Heart right ventricle (tissue), 16 donors: Measurements from ENCODE around the gene ANKRD24. TPM values are rescaled to one million over a fixed set of nuclear protein-coding genes. Genes with fewer than 3 reads are reported as not detected.
"Not testable (repeated sequence)": the region's sequence is repeated elsewhere in the genome, so short reads cannot be mapped to it uniquely, and the experiment has no call there.

Experiments used
- ATAC-seq, 8 donors: fragments of 200-7000 bp; cut with Tn5 transposase; one replicate each; pipeline ENCODE4 v1.9.1; 2020; ENCODE audit warnings: mild to moderate bottlenecking in 8 of 8, moderate library complexity in 8 of 8, moderate number of reproducible peaks in 1 of 8
- DNase-seq, 2 donors: peaks; one replicate each; pipeline ENCODE4 v3.0.0-alpha.2; 2020
- H3K27ac ChIP-seq, 10 donors: fragments of 200-600 bp; sonication (generic) in 2 of 10; one replicate each; pipeline versions ENCODE4 v1.5.0 to v1.8.0; 2020 to 2022; ENCODE audit warnings: mild to moderate bottlenecking in 3 of 10
- H3K27me3 ChIP-seq, 7 donors: fragments of 200-600 bp; one replicate each; pipeline ENCODE4 v1.8.0; 2021 to 2022; ENCODE audit warnings: mild to moderate bottlenecking in 2 of 7
- H3K36me3 ChIP-seq, 9 donors: fragments of 200-600 bp; sonication (generic) in 1 of 9; one replicate each; pipeline versions ENCODE4 v1.5.0 to v1.8.0; 2020 to 2022; ENCODE audit warnings: mild to moderate bottlenecking in 2 of 9
- H3K4me1 ChIP-seq, 9 donors: fragments of 200-600 bp; sonication (generic) in 1 of 9; one replicate each; pipeline versions ENCODE4 v1.5.0 to v1.8.0; 2020 to 2022; ENCODE audit warnings: mild to moderate bottlenecking in 4 of 9
- H3K4me3 ChIP-seq, 10 donors: fragments of 200-600 bp; sonication (generic) in 2 of 10; one replicate each; pipeline versions ENCODE4 v1.5.0 to v1.8.0; 2020 to 2022; ENCODE audit warnings: mild to moderate bottlenecking in 7 of 10, moderate library complexity in 2 of 10
- H3K9me3 ChIP-seq, 11 donors: fragments of 200-600 bp in 10 of 11; sonication (generic) in 2 of 11; one replicate each; pipeline versions ENCODE4 v1.5.0 to v1.8.0; 2013 to 2022; ENCODE audit warnings: mild to moderate bottlenecking in 2 of 11, control low read depth in 1 of 11, moderate library complexity in 1 of 11
- CTCF ChIP-seq, 9 donors: fragments of 200-600 bp; sonication (generic) in 2 of 9; IDR thresholded peaks; one replicate each; pipeline versions ENCODE4 v1.5.0 to v1.8.0; 2021 to 2022; ENCODE audit warnings: antibody characterized with exemption in 9 of 9, mild to moderate bottlenecking in 5 of 9, moderate library complexity in 1 of 9
- WGBS, 2 donors: extraction: QIAGEN DNeasy Blood & Tissue Kit; methylation state at CpG; one replicate each; pipeline ENCODE4 v1.1.7; 2013; ENCODE audit warnings: inconsistent platforms in 1 of 2; 5-methylcytosine and 5-hydroxymethylcytosine counted together
- intact Hi-C, 10 donors: fragments of 100-400 bp; cut with DNase I; formaldehyde crosslinking; loops; one replicate each; pipeline versions ENCODE4 v1.11.1 to v1.14.2; 2022
- polyA plus RNA-seq, 2 donors: library from polyadenylated mRNA; stranded (reverse); fragments of 200-250 nt; gene quantifications; one replicate each; pipeline ENCODE4 v1.2.3, GENCODE V29; 2013
- total RNA-seq, 10 donors: library from RNA; stranded (reverse); fragmentation: NEBNext Ultra II Directional in 3 of 10; extraction: Animal tissue kit (Norgen Biotek cat#: 25700) in 3 of 10; gene quantifications; one replicate each; pipeline versions ENCODE4 v1.2.1 to v1.2.4, GENCODE V29; 2021 to 2023
- donor health status: Arrhythmogenic right ventricular cardiomyopathy.
- donor health status: ischemic (EF 13 %, LVEDD 7.1; RV severe dilation, severe dysfunction).
- donor health status: healthy with polysubstance abuse.
- donor health status: DM: no; HTN: yes; CAD: no.
- donor health status: DM: no; HTN: no; CAD: no.
- donor health status: ischemic (EF 25% LVEDD 6.9; RV normal size, moderate dysfunction).
- donor health status: ischemic (EF 25% LVEDD 5.7; RV mildly dilated, moderate dysfunction).
- donor health status: healthy.
- donor health status: DM: yes; HTN: yes; CAD: no.
- donor health status: Ischemic cardiomyopathy.
- donor health status: ischemic (EF 35%, LVEDD 5.7; RV mildly dilated, moderate dysfunction).
- donor health status: nonischemic (EF 11% LVEDD 7.7; RV severe dilation, severe dysfunction).
- donor health status: DM: yes; HTN: yes; CAD: no.
- donor health status: PGD.
- donor health status: ischemic (EF 29% LVEDD 5.4; RV normal size, mild dysfunction).
- donor health status: nonischemic (EF 23%, LVEDD 6.1; RV moderate dilation, normal function).

The ANKRD24 gene
- total and polyA plus RNA-seq, 12 donors: 0.12 to 1.0 (median 0.29) TPM

DNA sequence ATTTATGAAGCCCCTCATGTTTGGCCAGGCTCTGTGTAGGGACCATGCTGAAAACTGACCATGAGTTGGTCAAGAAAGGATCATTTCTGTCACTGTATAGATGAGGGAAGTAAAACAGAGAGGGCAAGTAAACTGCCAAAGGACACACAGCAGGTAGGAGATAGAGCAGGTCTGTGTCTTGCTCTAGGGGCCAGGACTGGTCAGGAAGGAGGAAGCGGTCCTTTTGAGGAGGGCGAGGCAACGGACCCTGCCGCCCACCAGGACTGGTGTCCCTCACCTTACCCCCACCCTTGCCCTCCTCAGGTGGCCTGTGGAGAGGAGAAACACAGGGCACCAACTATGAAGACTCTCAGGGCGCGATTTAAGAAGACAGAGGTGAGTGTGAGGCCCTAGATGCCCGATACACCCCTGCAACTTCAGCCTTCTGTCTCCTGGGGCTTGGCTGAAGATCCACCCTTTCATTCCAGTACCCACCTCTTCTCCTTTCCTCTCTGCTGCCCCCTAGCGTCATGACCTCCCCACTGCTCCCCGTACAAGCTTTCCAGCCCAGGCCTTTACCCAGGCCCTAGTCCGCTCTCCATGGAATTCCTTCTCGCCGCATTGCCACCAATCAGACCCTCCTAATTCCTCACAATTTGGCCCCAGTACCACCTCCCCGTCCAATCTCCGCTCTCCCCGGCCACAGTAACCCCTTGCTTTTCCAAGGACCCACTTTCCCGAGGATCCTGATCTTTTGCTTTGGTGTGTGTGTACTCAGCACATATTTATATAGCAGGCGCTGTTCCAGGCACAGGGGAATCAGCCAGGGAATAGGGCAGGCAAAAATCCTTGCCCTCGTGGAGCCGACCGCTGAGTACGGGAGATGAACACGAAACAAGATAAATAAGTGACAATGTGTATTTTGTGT is 3.9 kb downstream of the ANKRD24 start:
- intact Hi-C loops: no loop called here
- Histone ChIP-seq H3K36me3 (no peaks in the 10 kb centered on the region), H3K4me3 (no peak overlapping the region), H3K27ac (no peak overlapping the region), H3K27me3 (no peaks in the 10 kb centered on the region), H3K4me1 (peaks cover 0 to 25% (median 14%) of the 10 kb centered on the region in 9 donors), H3K9me3 (no peaks in the 10 kb centered on the region)
- TF ChIP-seq CTCF (IDR thresholded peaks at IDR 0.05): peak; percentile 46 to 83 (median 67)
- ATAC-seq (peak in 7 of 8 donors; percentile 29 to 60 (median 44)), DNase-seq (peak; percentile 65 to 75)
- WGBS, 2 donors: 32 to 40% methylated on average over 20 to 22 of the region's 22 CpGs

DNA sequence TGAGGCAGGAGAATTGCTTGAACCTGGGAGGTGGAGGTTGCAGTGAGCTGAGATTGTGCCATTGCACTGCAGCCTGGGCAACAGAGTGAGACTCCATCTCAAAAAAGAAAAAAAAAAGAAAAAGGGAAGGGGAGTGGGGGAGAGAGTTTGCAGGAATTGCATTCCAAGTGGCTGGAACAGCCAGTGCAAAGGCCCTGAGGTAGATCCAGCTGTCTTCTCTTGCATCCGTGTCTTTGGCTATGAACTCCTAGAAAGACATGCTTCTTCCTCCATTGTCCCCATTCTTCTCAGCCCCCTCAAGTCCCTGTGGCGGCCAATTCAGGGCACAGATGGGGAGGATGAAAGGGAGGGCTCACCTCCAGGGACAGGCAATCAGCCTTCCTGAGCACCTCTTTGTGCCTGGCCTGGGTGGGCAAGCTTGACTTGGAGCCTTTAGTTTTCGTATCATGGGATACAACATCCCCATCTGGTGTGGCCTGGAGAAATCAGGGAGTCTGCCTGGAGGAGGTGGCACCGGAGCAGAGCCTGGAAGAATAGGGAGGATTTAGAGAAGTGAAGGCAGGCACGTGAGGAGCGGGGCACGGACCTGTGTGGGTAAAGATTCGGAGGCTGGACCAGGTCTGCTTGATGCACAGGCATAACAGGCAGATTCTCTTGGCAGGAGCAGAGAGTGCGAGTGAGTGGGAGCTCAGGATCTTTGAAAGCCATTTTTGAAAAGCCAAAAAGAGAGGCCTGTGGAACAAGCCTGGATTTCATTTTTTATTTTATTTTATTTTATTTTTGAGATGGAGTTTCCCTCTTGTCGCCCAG is 5.0 kb downstream of the ANKRD24 start:
- ATAC-seq (no peak), DNase-seq (no peak)
- Histone ChIP-seq H3K27ac (no peak overlapping the region), H3K27me3 (peaks cover 0 to 6% (median 0%) of the 10 kb centered on the region in 7 donors), H3K4me1 (peaks cover 0 to 18% (median 7%) of the 10 kb centered on the region in 9 donors), H3K4me3 (no peak overlapping the region), H3K9me3 (no peaks in the 10 kb centered on the region), H3K36me3 (no peaks in the 10 kb centered on the region)
- intact Hi-C loops: no loop called here
- TF ChIP-seq CTCF (IDR thresholded peaks at IDR 0.05): no peak
- 88 to 91% methylated on average over 10 of the region's 10 CpGs for WGBS, 2 donors

DNA sequence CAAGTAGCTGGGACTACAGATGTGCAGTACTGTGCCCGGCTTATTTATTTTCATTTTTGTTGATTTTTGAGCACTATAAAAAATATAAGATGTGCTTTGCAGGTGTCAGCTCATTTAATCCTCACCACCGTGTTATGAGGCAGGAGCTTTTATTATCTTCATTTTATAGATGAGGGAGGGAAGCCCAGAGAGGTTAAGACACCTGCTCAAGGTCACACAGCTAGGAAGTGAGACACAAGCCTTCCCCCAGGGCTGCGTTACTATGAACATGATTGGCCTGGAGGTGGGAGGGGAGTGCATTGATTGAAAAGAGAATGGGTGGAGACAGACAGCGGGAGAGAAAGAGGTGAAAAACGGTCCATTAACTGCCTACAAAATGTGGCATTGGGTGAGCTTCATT is 7.2 kb downstream of the ANKRD24 start:
- Histone ChIP-seq H3K9me3 (no peaks in the 10 kb centered on the region), H3K4me3 (no peak overlapping the region), H3K27ac (no peak overlapping the region), H3K36me3 (no peaks in the 10 kb centered on the region), H3K4me1 (peaks cover 0 to 6% (median 0%) of the 10 kb centered on the region in 9 donors), H3K27me3 (peaks cover 0 to 24% (median 14%) of the 10 kb centered on the region in 7 donors)
- DNase-seq (no peak), ATAC-seq (no peak)
- 71 to 80% methylated on average over 5 of the region's 5 CpGs for WGBS, 2 donors
- TF ChIP-seq CTCF (IDR thresholded peaks at IDR 0.05): no peak
- intact Hi-C loops: no loop called here

- H3K4me3 ChIP-seq, ATAC-seq, intact Hi-C loops, H3K9me3 ChIP-seq, H3K36me3 ChIP-seq, H3K27ac ChIP-seq, DNase-seq, H3K4me1 ChIP-seq: not testable (repeated sequence)
- peaks cover 13 to 51% (median 42%) of the 10 kb centered on the region in 7 donors for H3K27me3 ChIP-seq
- WGBS, 2 donors: 84 to 91% methylated on average over 3 of the region's 3 CpGs
These were observed 10.0 kb downstream of the ANKRD24 start for GRCh38 chr19:4192537-4192936.
